DOHH2 (cell line): Measurements from ENCODE around the gene KCNS1.

Experiments used
- H3F3A ChIP-seq: fragments of 200-600 bp; sonication (generic), shearing (Covaris generic); 2 replicates; pipeline ENCODE4 v1.6.0; 2016; ENCODE audit warnings: antibody characterized with exemption, mild to moderate bottlenecking; ENCODE audit not compliant: control insufficient read depth, insufficient read depth
- H3K27ac ChIP-seq: fragments of 200-600 bp; sonication (generic); 2 replicates; pipeline ENCODE4 v1.5.1; 2014; ENCODE audit warnings: low read depth, mild to moderate bottlenecking, low read length, moderate library complexity
- H3K27me3 ChIP-seq: fragments of 200-600 bp; sonication (generic); 2 replicates; pipeline ENCODE4 v1.6.1; 2014; ENCODE audit warnings: mild to moderate bottlenecking, low read length, mixed read lengths; ENCODE audit not compliant: control insufficient read depth
- H3K36me3 ChIP-seq: fragments of 200-600 bp; sonication (generic); 2 replicates; pipeline ENCODE4 v1.6.1; 2014; ENCODE audit warnings: mild to moderate bottlenecking, low read length, moderate library complexity, mixed read lengths; ENCODE audit not compliant: control insufficient read depth
- H3K4me1 ChIP-seq: fragments of 200-600 bp; sonication (generic); 2 replicates; pipeline ENCODE4 v1.6.1; 2014; ENCODE audit warnings: mild to moderate bottlenecking, low read length, mixed read lengths; ENCODE audit not compliant: control insufficient read depth
- H3K4me2 ChIP-seq: fragments of 200-600 bp; sonication (generic); 2 replicates; pipeline ENCODE4 v1.6.0; 2014; ENCODE audit warnings: mild to moderate bottlenecking, low read length, moderate library complexity
- H3K4me3 ChIP-seq: fragments of 200-600 bp; sonication (generic); 2 replicates; pipeline ENCODE4 v1.5.1; 2014; ENCODE audit warnings: mild to moderate bottlenecking, low read length, mixed read lengths
- H3K79me2 ChIP-seq: fragments of 200-600 bp; sonication (generic); 2 replicates; pipeline ENCODE4 v1.6.1; 2014; ENCODE audit warnings: mild to moderate bottlenecking, low read length, mixed read lengths; ENCODE audit not compliant: control insufficient read depth
- H3K9me2 ChIP-seq: fragments of 200-600 bp; sonication (generic); replicated peaks from 2 replicates; pipeline ENCODE4 v1.6.1; 2014; ENCODE audit warnings: mild to moderate bottlenecking, low read length, mixed read lengths; ENCODE audit not compliant: control insufficient read depth
- H3K9me3 ChIP-seq: fragments of 200-600 bp; sonication (generic); 2 replicates; pipeline ENCODE4 v1.6.1; 2014; ENCODE audit warnings: antibody characterized with exemption, low read length, mixed read lengths; ENCODE audit not compliant: control insufficient read depth, insufficient read depth
- H4K20me1 ChIP-seq: fragments of 200-600 bp; sonication (generic); 2 replicates; pipeline ENCODE4 v1.6.0; 2014; ENCODE audit warnings: low read depth, mild to moderate bottlenecking, antibody characterized with exemption, low read length, moderate library complexity; ENCODE audit not compliant: control insufficient read depth, insufficient read depth
- EZH2phosphoT487 ChIP-seq: fragments of 200-600 bp; sonication (generic); IDR thresholded peaks from 2 replicates; pipeline ENCODE4 v1.6.1; 2017; ENCODE audit warnings: borderline replicate concordance, mild to moderate bottlenecking, antibody characterized with exemption, low read length, moderate library complexity, mixed read lengths
- TF ChIP-seq, protein P1 (sequence below): fragments of 200-600 bp; sonication (generic); IDR thresholded peaks from one replicate; pipeline ENCODE4 v1.5.1; 2014; ENCODE audit warnings: antibody characterized with exemption, mild to moderate bottlenecking, low read depth, low read length; ENCODE audit not compliant: poor library complexity, severe bottlenecking

The KCNS1 gene

GRCh38 chr20:45055056-45055455 lies 45.9 kb downstream of the KCNS1 start:
- TF ChIP-seq, protein P1, sequence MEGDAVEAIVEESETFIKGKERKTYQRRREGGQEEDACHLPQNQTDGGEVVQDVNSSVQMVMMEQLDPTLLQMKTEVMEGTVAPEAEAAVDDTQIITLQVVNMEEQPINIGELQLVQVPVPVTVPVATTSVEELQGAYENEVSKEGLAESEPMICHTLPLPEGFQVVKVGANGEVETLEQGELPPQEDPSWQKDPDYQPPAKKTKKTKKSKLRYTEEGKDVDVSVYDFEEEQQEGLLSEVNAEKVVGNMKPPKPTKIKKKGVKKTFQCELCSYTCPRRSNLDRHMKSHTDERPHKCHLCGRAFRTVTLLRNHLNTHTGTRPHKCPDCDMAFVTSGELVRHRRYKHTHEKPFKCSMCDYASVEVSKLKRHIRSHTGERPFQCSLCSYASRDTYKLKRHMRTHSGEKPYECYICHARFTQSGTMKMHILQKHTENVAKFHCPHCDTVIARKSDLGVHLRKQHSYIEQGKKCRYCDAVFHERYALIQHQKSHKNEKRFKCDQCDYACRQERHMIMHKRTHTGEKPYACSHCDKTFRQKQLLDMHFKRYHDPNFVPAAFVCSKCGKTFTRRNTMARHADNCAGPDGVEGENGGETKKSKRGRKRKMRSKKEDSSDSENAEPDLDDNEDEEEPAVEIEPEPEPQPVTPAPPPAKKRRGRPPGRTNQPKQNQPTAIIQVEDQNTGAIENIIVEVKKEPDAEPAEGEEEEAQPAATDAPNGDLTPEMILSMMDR: no peak
- no peak for TF ChIP-seq EZH2phosphoT487
- Histone ChIP-seq H3K27me3 (no peaks in the 10 kb centered on the region), H3K4me1 (peaks cover 83% of the 10 kb centered on the region), H4K20me1 (no peaks in the 10 kb centered on the region), H3F3A (peaks cover 16% of the 10 kb centered on the region), H3K36me3 (peaks cover 75% of the 10 kb centered on the region), H3K9me2 (no peaks in the 10 kb centered on the region), H3K9me3 (no peaks in the 10 kb centered on the region), H3K4me3 (no peak overlapping the region), H3K27ac (no peak overlapping the region), H3K79me2 (peaks cover 59% of the 10 kb centered on the region), H3K4me2 (no peak overlapping the region)

GRCh38 chr20:45053430-45054351 lies 47.2 kb downstream of the KCNS1 start:
- no peak for TF ChIP-seq EZH2phosphoT487
- TF ChIP-seq, protein P1: no peak
- peak overlapping the region; percentile 85 for H3K4me2 ChIP-seq
- H3K4me3 ChIP-seq: peak overlapping the region; percentile 53
- H3K4me1 ChIP-seq: peaks cover 89% of the 10 kb centered on the region
- H3K79me2 ChIP-seq: peaks cover 67% of the 10 kb centered on the region
- peaks cover 79% of the 10 kb centered on the region for H3K36me3 ChIP-seq
- peaks cover 24% of the 10 kb centered on the region for H3F3A ChIP-seq
- H3K9me3 ChIP-seq: no peaks in the 10 kb centered on the region
- no peaks in the 10 kb centered on the region for H4K20me1 ChIP-seq
- no peaks in the 10 kb centered on the region for H3K27me3 ChIP-seq
- H3K27ac ChIP-seq: peak overlapping the region; percentile 93
- no peaks in the 10 kb centered on the region for H3K9me2 ChIP-seq

GRCh38 chr20:45052698-45053429 lies 48.1 kb downstream of the KCNS1 start:
- H3K4me3 ChIP-seq: peak overlapping the region; percentile 53
- H3K9me2 ChIP-seq: no peaks in the 10 kb centered on the region
- no peaks in the 10 kb centered on the region for H3K9me3 ChIP-seq
- no peaks in the 10 kb centered on the region for H3K27me3 ChIP-seq
- H3K27ac ChIP-seq: peak overlapping the region; percentile 93
- peaks cover 77% of the 10 kb centered on the region for H3K36me3 ChIP-seq
- H3F3A ChIP-seq: peaks cover 20% of the 10 kb centered on the region
- no peak for TF ChIP-seq EZH2phosphoT487
- TF ChIP-seq, protein P1: no peak
- H4K20me1 ChIP-seq: no peaks in the 10 kb centered on the region
- peaks cover 89% of the 10 kb centered on the region for H3K4me1 ChIP-seq
- peaks cover 75% of the 10 kb centered on the region for H3K79me2 ChIP-seq
- H3K4me2 ChIP-seq: peak overlapping the region; percentile 85
